ENCODE data around the gene SNX15.
A peak's percentile ranks its signal among the peaks of the same experiment; 100 is the strongest.
"Not testable (repeated sequence)": the region's sequence is repeated elsewhere in the genome, so short reads cannot be mapped to it uniquely, and the experiment has no call there.

Gene SNX15

GRCh38 chr11:64998690-64999431 is 28.4 kb upstream of the SNX15 start:
- H3K4me2 ChIP-seq = peak overlapping the region; percentile 18; the same call in 1 of the 2 replicates
- no peaks in the 10 kb centered on the region for H3K27me3 ChIP-seq
- no peaks in the 10 kb centered on the region for H3K36me3 ChIP-seq
- H3K4me3 ChIP-seq = no peak overlapping the region
- no peaks in the 10 kb centered on the region for H3K9me3 ChIP-seq
- peaks cover 39% of the 10 kb centered on the region for H3K4me1 ChIP-seq
- H3K9ac ChIP-seq = no peak overlapping the region
- no peak for TF ChIP-seq Cebpa-rat (IDR thresholded peaks at IDR 0.05)
- no peak overlapping the region for H3K27ac ChIP-seq
- H4K20me1 ChIP-seq = no peaks in the 10 kb centered on the region

GRCh38 chr11:64999478-64999877 is 27.8 kb upstream of the SNX15 start:
- Histone ChIP-seq H3K4me1 (peaks cover 39% of the 10 kb centered on the region), H3K27me3 (no peaks in the 10 kb centered on the region), H3K36me3 (no peaks in the 10 kb centered on the region), H3K9ac (no peak overlapping the region), H3K4me3 (no peak overlapping the region), H3K27ac (no peak overlapping the region), H3K4me2 (no peak overlapping the region), H4K20me1 (no peaks in the 10 kb centered on the region), H3K9me3 (no peaks in the 10 kb centered on the region)
- no peak for TF ChIP-seq Cebpa-rat (IDR thresholded peaks at IDR 0.05)

GRCh38 chr11:65002706-65003105 is 24.5 kb upstream of the SNX15 start:
- H3K4me3 ChIP-seq = no peak overlapping the region
- H3K9ac ChIP-seq = no peak overlapping the region
- H3K4me2 ChIP-seq = no peak overlapping the region
- H3K27me3 ChIP-seq = no peaks in the 10 kb centered on the region
- H3K27ac ChIP-seq = no peak overlapping the region
- H4K20me1 ChIP-seq = no peaks in the 10 kb centered on the region
- no peaks in the 10 kb centered on the region for H3K9me3 ChIP-seq
- TF ChIP-seq Cebpa-rat (IDR thresholded peaks at IDR 0.05) = no peak
- peaks cover 13% of the 10 kb centered on the region for H3K4me1 ChIP-seq
- no peaks in the 10 kb centered on the region for H3K36me3 ChIP-seq

- no peak overlapping the region for H3K4me3 ChIP-seq
- H3K27me3 ChIP-seq = no peaks in the 10 kb centered on the region
- H3K36me3 ChIP-seq = no peaks in the 10 kb centered on the region
- H3K27ac ChIP-seq = no peak overlapping the region
- no peaks in the 10 kb centered on the region for H3K9me3 ChIP-seq
- peaks cover 7% of the 10 kb centered on the region for H3K4me1 ChIP-seq
- no peak overlapping the region for H3K9ac ChIP-seq
- no peak overlapping the region for H3K4me2 ChIP-seq
- no peaks in the 10 kb centered on the region for H4K20me1 ChIP-seq
- no peak for TF ChIP-seq Cebpa-rat (IDR thresholded peaks at IDR 0.05)
Measured at GRCh38 chr11:65003282-65003681, 24.0 kb upstream of the SNX15 start.

- H4K20me1 ChIP-seq, H3K9me3 ChIP-seq, H3K36me3 ChIP-seq, H3K9ac ChIP-seq, H3K4me2 ChIP-seq, H3K4me1 ChIP-seq, H3K27ac ChIP-seq, H3K4me3 ChIP-seq, H3K27me3 ChIP-seq: not testable (repeated sequence)
Measured at GRCh38 chr11:65003968-65004367, 23.3 kb upstream of the SNX15 start.

- Histone ChIP-seq H3K36me3 (no peaks in the 10 kb centered on the region), H3K27ac (no peak overlapping the region), H3K27me3 (no peaks in the 10 kb centered on the region), H3K4me3 (no peak overlapping the region), H4K20me1 (no peaks in the 10 kb centered on the region), H3K9ac (no peak overlapping the region), H3K4me2 (no peak overlapping the region), H3K4me1 (peaks cover 3% of the 10 kb centered on the region), H3K9me3 (no peaks in the 10 kb centered on the region)
- TF ChIP-seq Cebpa-rat (IDR thresholded peaks at IDR 0.05) = no peak
Measured at GRCh38 chr11:65008016-65008415, 19.2 kb upstream of the SNX15 start.

- Histone ChIP-seq H3K4me1 (peaks cover 7% of the 10 kb centered on the region), H3K36me3 (no peaks in the 10 kb centered on the region), H3K27ac (no peak overlapping the region), H3K4me3 (no peak overlapping the region), H3K9ac (no peak overlapping the region), H3K4me2 (no peak overlapping the region), H3K27me3 (no peaks in the 10 kb centered on the region), H4K20me1 (no peaks in the 10 kb centered on the region), H3K9me3 (no peaks in the 10 kb centered on the region)
- TF ChIP-seq Cebpa-rat (IDR thresholded peaks at IDR 0.05) = no peak
Measured at GRCh38 chr11:65008873-65009272, 18.4 kb upstream of the SNX15 start.

GRCh38 chr11:65013130-65013887 is 13.9 kb upstream of the SNX15 start:
- Histone ChIP-seq H3K36me3 (peaks cover 11% of the 10 kb centered on the region), H3K4me1 (peaks cover 40% of the 10 kb centered on the region), H3K4me3 (peak overlapping the region; percentile 77), H3K9me3 (no peaks in the 10 kb centered on the region), H3K4me2 (peak overlapping the region; percentile 92), H3K27ac (peak overlapping the region; percentile 94), H4K20me1 (no peaks in the 10 kb centered on the region; the same call in 1 of the 2 replicates), H3K27me3 (no peaks in the 10 kb centered on the region), H3K9ac (peak overlapping the region; percentile 86)
- no peak for TF ChIP-seq Cebpa-rat (IDR thresholded peaks at IDR 0.05)

- no peaks in the 10 kb centered on the region; the same call in 1 of the 2 replicates for H4K20me1 ChIP-seq
- peak within 1 kb of the TSS; percentile 94 for H3K27ac ChIP-seq
- peak within 1 kb of the TSS; percentile 86 for H3K9ac ChIP-seq
- peak within 1 kb of the TSS; percentile 77 for H3K4me3 ChIP-seq
- no peaks in the 10 kb centered on the region for H3K9me3 ChIP-seq
- no peaks in the 10 kb centered on the region for H3K27me3 ChIP-seq
- H3K4me1 ChIP-seq = peaks cover 40% of the 10 kb centered on the region
- no peak for TF ChIP-seq Cebpa-rat (IDR thresholded peaks at IDR 0.05)
- H3K4me2 ChIP-seq = peak within 1 kb of the TSS; percentile 92
- peaks cover 19% of the 10 kb centered on the region for H3K36me3 ChIP-seq
Measured at GRCh38 chr11:65013888-65014725, 13.1 kb upstream of the SNX15 start, which contains the start of gene ARL2. TSS of gene ARL2 (plus strand) at chr11:65014160. CDS start at chr11:65014208, 48 bp downstream.

Measured in BLaER1 (cell line).